GM12874 (cell line): ENCODE measurements around the gene MEGF6.

Source experiments
- TF ChIP-seq, protein P1 (sequence below): IDR thresholded peaks from 2 replicates; pipeline ENCODE4 v1.5.1; 2011; ENCODE audit warnings: low read depth, mild to moderate bottlenecking, control low read depth, low read length, moderate library complexity; ENCODE audit not compliant: insufficient read depth

MEGF6 gene

DNA sequence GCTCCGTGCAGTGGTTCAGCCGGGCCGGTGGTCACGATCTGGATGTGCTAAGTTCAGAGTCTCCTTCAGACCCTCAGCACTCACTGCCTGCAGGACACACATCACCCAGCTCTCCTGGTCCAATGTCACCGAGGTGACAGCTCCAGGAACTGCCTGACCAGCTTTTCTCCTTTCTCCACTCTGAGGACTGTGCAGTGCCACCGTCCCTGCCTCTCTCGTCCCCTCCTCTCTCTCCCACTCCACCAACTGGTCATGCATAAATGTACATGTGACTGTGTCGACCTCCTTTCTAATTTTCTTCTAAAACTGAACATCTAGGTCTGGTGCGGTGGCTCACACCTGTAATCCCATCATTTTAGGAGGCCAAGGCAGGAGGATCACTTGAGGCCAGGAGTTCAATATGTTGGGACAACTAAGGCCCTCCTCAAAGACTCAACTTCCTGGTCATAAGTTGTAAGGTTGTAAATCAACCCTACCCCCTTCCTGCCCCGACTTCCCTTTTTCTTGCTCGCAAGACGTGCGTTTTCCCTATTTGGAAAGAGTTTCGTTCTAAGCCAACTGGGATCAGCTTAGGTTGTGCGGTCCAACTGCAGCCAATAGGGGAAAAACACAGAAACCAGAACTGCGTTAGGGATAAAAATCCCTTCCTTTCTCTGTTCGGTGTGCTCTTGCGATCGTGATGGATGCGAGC is 53.1 kb downstream of the MEGF6 start:
- TF ChIP-seq, protein P1, sequence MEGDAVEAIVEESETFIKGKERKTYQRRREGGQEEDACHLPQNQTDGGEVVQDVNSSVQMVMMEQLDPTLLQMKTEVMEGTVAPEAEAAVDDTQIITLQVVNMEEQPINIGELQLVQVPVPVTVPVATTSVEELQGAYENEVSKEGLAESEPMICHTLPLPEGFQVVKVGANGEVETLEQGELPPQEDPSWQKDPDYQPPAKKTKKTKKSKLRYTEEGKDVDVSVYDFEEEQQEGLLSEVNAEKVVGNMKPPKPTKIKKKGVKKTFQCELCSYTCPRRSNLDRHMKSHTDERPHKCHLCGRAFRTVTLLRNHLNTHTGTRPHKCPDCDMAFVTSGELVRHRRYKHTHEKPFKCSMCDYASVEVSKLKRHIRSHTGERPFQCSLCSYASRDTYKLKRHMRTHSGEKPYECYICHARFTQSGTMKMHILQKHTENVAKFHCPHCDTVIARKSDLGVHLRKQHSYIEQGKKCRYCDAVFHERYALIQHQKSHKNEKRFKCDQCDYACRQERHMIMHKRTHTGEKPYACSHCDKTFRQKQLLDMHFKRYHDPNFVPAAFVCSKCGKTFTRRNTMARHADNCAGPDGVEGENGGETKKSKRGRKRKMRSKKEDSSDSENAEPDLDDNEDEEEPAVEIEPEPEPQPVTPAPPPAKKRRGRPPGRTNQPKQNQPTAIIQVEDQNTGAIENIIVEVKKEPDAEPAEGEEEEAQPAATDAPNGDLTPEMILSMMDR: no peak

DNA sequence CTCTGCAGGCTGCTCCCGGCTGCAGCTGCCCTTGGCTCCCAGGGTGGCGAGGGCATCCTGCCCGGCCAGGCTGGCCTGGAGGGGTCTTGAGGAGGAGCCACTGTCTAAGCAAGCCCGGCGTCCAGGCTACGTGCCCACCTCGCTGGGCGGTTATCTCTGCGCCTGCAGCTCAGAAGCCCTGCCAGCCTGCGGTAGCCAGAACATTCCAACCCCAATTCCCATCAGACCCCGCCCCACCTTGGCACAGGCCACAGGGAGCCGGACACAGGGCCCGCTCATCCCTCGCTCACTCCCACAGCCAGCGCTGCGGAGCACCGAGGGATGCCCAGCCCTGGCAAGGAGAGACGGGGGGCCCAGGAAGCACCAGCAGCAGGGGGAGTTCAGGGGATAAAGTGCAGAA is 53.9 kb downstream of the MEGF6 start:
- TF ChIP-seq, protein P1: no peak

DNA sequence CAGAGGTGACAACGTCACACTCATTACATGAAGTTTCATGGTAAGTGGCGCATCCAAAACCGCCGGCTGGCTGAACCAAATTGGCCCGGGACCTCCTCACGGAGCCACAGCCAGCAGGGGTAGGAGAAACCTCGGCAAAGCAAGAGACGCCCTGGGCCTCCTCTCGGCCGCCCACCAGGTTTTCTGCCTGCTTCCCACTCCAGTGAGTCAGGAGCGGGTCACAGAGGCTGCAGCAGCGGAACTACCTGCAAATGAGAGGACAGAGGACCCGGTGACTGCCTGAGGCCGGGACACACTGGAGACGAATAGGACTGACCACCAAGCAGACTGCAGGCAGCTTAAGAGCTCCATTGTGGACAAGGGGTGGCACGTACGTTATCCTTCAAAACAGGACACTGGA is 55.0 kb downstream of the MEGF6 start:
- TF ChIP-seq, protein P1: no peak

DNA sequence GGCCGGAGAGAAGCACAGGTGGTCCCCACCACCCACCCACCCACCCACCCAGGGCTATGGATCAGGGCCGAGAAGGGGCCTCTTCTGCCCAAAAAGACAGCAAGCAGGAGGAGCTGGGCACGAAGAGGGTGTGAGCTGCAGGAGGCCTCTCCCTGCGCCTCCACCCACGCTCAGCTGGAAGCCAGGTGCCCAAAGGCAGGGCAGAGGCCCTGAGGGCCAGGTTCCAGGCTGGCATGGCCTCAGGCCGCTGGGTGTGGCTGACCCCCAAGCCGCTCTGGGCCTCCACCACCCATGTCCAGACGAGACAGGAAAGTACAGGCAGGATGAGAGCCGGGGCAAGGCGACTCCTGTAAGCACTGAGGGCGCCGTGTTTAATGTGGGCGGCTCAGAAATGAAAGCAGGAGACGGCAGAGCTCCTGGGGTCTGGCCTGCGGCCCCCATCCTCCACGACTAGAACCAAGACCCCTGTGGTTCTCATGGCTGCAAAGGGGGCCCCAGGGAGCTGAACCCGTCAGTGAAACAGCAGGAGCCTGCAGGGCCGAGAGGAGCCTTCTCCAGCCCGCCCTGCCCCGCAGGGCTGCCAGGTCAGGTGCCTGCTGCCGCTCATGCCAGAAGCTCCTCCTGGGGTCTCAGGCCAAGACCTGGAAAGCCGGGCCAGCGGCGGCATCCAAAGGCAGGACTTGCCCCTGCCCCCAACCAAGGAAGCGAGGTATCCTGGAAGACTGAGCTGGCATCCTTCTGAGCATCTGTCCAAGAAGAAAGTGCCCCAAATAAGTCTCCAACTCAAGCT is 56.0 kb downstream of the MEGF6 start:
- TF ChIP-seq, protein P1: no peak

DNA sequence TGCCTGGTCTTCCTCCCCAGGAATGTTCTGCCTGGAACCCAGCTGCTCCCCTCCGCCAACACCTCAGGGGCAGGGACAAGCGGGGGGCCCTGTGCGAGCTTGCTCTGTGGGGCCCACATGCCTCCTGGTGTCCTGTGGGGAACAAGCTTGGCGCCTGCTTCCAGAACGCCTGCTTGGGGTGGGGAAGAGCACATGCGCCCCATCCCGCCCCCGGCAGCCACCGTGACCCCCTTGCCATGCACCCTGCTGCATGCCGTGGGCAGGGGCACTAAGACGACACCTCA is 57.4 kb downstream of the MEGF6 start:
- TF ChIP-seq, protein P1: no peak

DNA sequence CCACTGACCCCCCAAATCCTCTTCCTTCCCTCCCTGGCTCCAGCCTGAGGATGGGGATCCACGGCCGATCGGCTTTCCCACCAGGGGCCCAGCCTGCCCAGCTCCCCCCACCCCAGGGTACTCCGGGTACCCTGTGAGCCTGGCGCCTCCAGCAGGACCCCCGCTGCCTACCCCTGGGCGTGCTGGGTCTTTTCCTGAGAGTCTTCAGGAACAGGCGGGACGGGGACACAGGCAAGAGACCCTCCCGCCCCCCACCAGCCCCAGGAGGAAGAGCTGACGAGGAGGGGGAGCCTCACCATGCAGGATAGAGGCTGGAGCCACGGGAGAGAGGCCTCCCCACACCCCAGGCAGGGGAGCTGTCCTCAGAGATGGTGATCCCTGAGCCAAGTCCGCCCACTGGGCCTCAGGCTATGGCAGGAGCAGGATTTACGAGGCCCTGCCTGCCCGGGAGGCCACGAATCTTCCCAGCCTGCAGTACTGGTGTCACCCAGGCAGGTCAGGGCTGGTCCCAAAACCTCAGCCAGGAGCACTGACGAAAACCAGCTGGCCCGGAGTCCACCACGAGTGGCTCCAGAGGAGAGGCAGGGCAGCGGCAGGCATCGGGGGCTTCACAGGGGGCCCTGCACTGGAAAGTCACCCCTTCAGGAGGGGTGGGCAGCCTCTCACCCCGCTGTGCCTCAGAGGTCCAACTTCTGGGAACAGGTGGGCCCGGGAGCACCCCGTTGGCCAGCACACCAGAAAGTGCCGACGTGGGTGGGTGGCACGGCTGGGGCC is 58.0 kb downstream of the MEGF6 start:
- TF ChIP-seq, protein P1: no peak

DNA sequence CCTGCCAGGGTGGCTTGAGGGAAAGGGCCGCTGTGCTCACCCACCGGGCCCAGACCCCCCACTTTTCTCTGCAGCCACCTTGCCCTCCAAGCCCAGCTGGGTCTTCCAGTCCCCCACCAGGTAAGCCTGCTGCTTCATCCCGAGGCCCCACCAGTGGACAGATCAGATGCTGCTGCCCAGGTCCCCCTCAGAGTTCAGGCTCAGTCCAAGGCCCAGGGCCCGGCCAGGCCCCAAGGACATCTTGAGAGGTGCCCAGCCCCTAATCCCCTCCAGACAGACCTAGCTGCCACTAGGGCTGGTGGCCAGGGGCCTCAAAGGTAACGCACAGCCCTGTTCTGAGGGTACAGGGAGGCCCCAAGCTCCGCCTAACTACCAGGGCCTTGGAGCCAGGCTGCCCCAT is 58.6 kb downstream of the MEGF6 start:
- TF ChIP-seq, protein P1: no peak
